Measurements from ENCODE around the gene COX6B2. TPM values are rescaled to one million over a fixed set of nuclear protein-coding genes. Genes with fewer than 3 reads are reported as not detected.
"Not testable (repeated sequence)": the region's sequence is repeated elsewhere in the genome, so short reads cannot be mapped to it uniquely, and the experiment has no call there.

The COX6B2 gene
- total RNA-seq (2014; rRNA removed) = 0.80 and 2.4 TPM in 2 replicates
- percentile 16 among the genes with signal in this experiment for Bru-seq, nascent RNA
- percentile 39 among the genes with signal in this experiment for BruChase-seq, experiment 1, labeled RNA remaining after a 6-hour chase
- percentile 17 among the genes with signal in this experiment for BruChase-seq, experiment 2, labeled RNA remaining after a 2-hour chase
- long read RNA-seq, partial matches to known transcripts = 1 of 3 reads
- long read RNA-seq, other reads (novel, unspliced or antisense) = 2 of 3 reads

DNA sequence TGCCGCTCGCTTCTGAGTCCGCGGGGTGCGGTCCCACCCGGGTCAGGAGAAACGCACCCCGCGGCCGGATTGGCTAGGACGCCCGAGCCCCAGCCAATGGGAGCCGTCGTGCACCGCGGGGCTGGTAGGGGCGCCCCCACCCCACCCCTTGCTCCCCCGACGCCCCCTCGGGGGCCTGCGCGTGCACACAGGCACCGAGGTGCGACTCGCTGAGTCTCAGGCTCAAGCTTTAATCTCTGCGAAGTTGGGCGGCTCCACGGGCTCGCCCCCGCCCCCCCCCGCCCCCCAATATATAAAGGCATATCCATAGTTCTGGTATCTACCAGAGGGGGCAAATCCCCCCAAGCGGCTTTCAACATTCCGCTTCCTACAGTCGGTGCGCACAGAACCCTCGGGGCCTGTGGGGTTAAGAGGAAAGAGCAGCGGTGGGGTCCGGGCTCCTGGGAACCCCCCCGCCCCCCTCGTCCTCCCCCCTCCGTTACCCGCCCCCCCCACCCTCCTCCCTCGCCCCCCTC, at the start of gene COX6B2:
COX6B2 (minus strand) TSS at position 22 of the 515 bp plus-strand sequence. CDS start 198 bp downstream, outside the sequence.
- Histone ChIP-seq H3K9me2 (replicated peaks; ENCODE audit: low read length) (no peaks in the 10 kb centered on the region), H3K79me2 (ENCODE audit: low read length) (no peaks in the 10 kb centered on the region), H3K36me3 (ENCODE audit: low read depth, low read length) (no peaks in the 10 kb centered on the region), H3K4me3 (ENCODE audit: low read length) (peak within 1 kb of the TSS; percentile 68), H3K27me3 (ENCODE audit: low read length) (peaks cover 17% of the 10 kb centered on the region), H3K9me3 (ENCODE audit: low read length) (no peaks in the 10 kb centered on the region), H3K9ac (ENCODE audit: low read length) (peak within 1 kb of the TSS; percentile 48), H3F3A (ENCODE audit: low read length, unreplicated experiment) (no peaks in the 10 kb centered on the region), H3K27ac (ENCODE audit: low read length) (no peak within 1 kb of the TSS), H3K4me1 (ENCODE audit: insufficient read depth, low read length) (peaks cover 45% of the 10 kb centered on the region), H4K20me1 (ENCODE audit: low read length) (no peaks in the 10 kb centered on the region), H3K4me2 (ENCODE audit: low read length) (peak within 1 kb of the TSS; percentile 91), H2AFZ (ENCODE audit: low read length) (peak within 1 kb of the TSS; percentile 70)
- TF ChIP-seq EZH2 (IDR thresholded peaks at IDR 0.05; ENCODE audit: low read length, unreplicated experiment) (no peak), CTCF (conservative IDR thresholded peaks at IDR 0.05; ENCODE audit: low read depth, low read length) (no peak), EZH2phosphoT487 (IDR thresholded peaks at IDR 0.05; ENCODE audit: borderline replicate concordance, low read length) (no peak)
- DNase-seq (no peak), ATAC-seq (no peak)
- CTCF ChIA-PET = no interaction called here
- POLR2A ChIA-PET (ENCODE audit: unreplicated experiment) = interaction anchor here (0.6 kb wide), 1 partner anchor 13 kb away, joined by 3 read pairs; no protein-coding TSS in a partner anchor
- no TSS peak for BruUV-seq (replicated peaks)
- intact Hi-C loops (cut with micrococcal nuclease) = loop anchor here (2.0 kb wide), 1 partner anchor 16 kb away; the partner anchor contains the start of gene KMT5C

DNA sequence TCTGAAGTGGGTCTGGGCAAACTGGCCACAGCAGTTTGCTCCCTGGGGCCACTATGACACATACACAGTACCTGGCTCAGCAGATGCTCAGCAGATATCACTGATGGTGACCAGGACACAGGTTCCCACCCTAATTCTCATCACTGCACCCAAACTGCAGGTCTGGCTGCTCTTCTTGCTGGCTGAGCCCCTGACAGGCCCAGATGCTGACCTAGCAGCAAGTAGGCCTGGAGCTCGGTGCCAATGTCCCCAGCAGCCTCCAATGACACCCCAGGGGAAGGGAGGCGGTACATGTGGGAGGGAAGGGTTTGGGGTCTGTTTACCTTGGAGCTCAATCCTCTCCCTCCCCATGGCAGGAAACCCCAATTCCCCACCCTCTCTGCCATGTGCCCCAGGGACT, 48.0 kb upstream of the COX6B2 start:
- no peak overlapping the region for H2AFZ ChIP-seq (ENCODE audit: low read length)
- H3K4me2 ChIP-seq (ENCODE audit: low read length) = peak overlapping the region; percentile 5; the same call in 1 of the 2 replicates
- no peak overlapping the region for H3K4me3 ChIP-seq (ENCODE audit: low read length)
- no TSS peak for BruUV-seq (replicated peaks)
- peaks cover 55% of the 10 kb centered on the region for H3K79me2 ChIP-seq (ENCODE audit: low read length)
- TF ChIP-seq CTCF (conservative IDR thresholded peaks at IDR 0.05; ENCODE audit: low read depth, low read length) = no peak
- no peak for TF ChIP-seq EZH2 (IDR thresholded peaks at IDR 0.05; ENCODE audit: low read length, unreplicated experiment)
- TF ChIP-seq EZH2phosphoT487 (IDR thresholded peaks at IDR 0.05; ENCODE audit: borderline replicate concordance, low read length) = no peak
- ChIA-PET POLR2A (ENCODE audit: unreplicated experiment) (no interaction called here), CTCF (no interaction called here)
- H3K9ac ChIP-seq (ENCODE audit: low read length) = no peak overlapping the region
- DNase-seq (no peak), ATAC-seq (no peak)
- no peaks in the 10 kb centered on the region for H3K9me3 ChIP-seq (ENCODE audit: low read length)
- intact Hi-C loops (cut with micrococcal nuclease) = no loop called here
- no peak overlapping the region for H3K27ac ChIP-seq (ENCODE audit: low read length)
- peaks cover 64% of the 10 kb centered on the region for H4K20me1 ChIP-seq (ENCODE audit: low read length)
- H3K36me3 ChIP-seq (ENCODE audit: low read depth, low read length) = peaks cover 57% of the 10 kb centered on the region
- no peaks in the 10 kb centered on the region for H3K27me3 ChIP-seq (ENCODE audit: low read length)
- peaks cover 26% of the 10 kb centered on the region for H3F3A ChIP-seq (ENCODE audit: low read length, unreplicated experiment)
- H3K9me2 ChIP-seq (replicated peaks; ENCODE audit: low read length) = no peaks in the 10 kb centered on the region
- peaks cover 15% of the 10 kb centered on the region for H3K4me1 ChIP-seq (ENCODE audit: insufficient read depth, low read length)

GRCh38 chr19:55401390-55401789, 46.9 kb upstream of the COX6B2 start:
- H3K4me3 ChIP-seq (ENCODE audit: low read length); H3K9ac ChIP-seq (ENCODE audit: low read length); H3K27ac ChIP-seq (ENCODE audit: low read length); ATAC-seq; H3K27me3 ChIP-seq (ENCODE audit: low read length); H3K4me2 ChIP-seq (ENCODE audit: low read length); POLR2A ChIA-PET (ENCODE audit: unreplicated experiment); H3K9me3 ChIP-seq (ENCODE audit: low read length); DNase-seq; H2AFZ ChIP-seq (ENCODE audit: low read length); CTCF ChIA-PET; H3K9me2 ChIP-seq (replicated peaks; ENCODE audit: low read length); BruUV-seq (replicated peaks); intact Hi-C loops (cut with micrococcal nuclease): not testable (repeated sequence)
- peaks cover 58% of the 10 kb centered on the region for H4K20me1 ChIP-seq (ENCODE audit: low read length)
- H3K36me3 ChIP-seq (ENCODE audit: low read depth, low read length) = peaks cover 52% of the 10 kb centered on the region
- H3F3A ChIP-seq (ENCODE audit: low read length, unreplicated experiment) = peaks cover 26% of the 10 kb centered on the region
- H3K79me2 ChIP-seq (ENCODE audit: low read length) = peaks cover 43% of the 10 kb centered on the region
- H3K4me1 ChIP-seq (ENCODE audit: insufficient read depth, low read length) = peaks cover 12% of the 10 kb centered on the region

All from PC-3 (cell line).